ENCODE results near the gene CRACR2A.

CRACR2A gene

DNA sequence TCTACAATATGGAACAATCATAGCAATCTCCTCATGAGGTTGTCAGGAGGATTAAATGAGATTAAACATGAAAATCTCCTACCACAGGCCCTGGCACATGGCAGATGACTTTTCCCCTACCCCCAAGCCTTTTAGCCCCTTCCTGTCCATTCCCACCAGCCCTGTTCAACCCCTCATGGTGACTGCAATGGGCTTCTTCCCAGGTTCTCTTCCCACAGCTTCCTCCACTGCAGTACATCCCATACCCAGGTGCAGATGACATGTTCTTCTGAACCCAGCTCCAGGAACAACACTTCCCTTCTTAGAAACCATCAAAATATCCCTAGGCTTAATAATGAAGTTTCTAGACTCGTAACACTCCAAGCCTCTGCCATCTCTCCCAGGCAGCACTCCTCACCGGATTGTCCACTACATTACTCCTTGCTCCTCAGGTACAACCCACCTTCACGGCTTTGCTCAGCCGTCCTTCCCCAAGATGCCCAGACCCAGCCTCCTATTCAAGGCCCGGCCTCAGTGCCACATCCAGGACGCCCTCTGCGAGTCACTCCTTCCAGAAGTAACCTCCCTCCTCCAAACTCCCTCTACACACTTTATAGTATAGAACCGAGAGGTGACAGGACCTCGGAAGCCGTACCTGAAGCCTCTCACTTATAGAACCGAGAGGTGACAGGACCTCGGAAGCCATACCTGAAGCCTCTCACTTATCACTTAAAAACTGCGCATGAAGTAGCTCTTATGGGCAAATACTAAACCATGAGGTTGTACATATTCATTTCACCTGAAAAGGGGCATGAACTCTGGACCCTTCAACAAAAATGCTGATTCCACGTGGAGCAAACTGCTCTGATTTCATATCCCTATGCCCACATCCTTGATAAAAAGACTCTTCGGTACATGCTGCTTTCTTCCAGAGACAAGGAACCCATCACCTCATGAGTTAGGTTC is 1.5 kb downstream of the CRACR2A start:
- DNase-seq: no peak

DNA sequence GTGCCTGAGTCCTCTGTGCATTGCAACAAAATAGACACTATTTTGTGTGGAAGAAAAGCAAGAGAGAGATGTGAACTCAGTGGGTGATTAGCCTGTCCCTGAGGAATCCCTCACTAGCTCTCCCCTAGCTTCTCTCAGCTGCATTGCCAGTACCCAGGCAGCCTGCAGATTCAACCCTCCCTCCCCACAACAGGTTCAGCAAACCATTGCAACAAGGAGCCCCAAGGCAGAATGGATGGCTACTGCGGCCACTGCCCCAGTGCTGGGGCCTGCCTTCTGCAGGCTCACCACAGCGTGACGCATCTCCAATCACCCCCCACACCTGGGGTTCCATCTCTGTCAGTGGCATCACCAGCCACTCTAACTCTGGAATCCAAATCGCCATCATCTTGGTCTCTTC is 2.3 kb downstream of the CRACR2A start:
- no peak for DNase-seq

DNA sequence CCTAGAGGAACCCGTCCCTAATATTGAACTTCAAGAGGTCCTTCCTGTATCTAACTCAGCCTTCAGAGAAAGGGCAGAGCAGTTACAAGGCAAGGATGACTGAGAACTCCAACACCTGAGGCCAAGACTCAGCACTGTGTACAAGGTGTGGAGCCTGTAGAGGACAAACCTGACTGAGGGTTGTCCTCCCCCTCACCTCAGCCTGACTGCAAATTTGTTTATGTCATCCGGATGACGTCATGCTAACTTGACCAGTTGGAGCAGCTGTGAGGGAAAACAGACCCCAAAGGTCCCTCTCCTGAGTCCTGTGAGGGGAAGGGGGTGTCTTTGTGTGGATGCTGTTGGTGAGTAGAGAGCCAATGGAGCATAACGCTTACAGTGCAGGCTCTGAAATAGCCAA is 4.3 kb downstream of the CRACR2A start:
- no peak for DNase-seq

DNA sequence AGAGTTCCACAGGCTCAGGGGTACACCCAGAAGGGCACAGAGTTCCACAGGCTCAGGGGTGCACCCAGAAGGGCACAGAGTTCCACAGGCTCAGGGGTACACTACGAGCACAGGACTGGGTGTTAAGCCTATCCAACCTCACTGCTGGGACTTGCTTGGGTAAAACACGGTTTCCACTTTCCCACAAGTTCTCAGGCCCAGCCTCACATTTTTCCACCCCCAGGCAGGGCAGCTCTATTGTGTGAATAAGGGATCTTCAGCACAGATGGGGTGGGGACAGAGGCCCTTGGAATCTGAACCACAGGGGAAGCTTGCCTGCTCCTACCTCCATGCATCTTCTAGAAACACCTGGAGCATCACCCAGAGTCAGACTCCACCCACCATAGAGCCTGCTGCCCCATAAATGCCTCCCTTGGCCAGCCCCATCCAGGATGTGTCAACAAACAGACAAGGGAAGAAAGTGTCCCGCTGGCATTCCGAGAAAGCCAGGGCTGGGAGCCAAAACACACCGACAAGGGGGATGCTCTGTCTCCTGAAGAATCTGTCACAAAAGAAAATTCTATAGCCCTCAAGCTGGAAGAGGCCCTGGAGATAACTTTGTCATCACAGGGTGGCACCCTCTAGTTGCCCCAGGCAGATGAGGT is 4.8 kb downstream of the CRACR2A start:
- no peak for DNase-seq

DNA sequence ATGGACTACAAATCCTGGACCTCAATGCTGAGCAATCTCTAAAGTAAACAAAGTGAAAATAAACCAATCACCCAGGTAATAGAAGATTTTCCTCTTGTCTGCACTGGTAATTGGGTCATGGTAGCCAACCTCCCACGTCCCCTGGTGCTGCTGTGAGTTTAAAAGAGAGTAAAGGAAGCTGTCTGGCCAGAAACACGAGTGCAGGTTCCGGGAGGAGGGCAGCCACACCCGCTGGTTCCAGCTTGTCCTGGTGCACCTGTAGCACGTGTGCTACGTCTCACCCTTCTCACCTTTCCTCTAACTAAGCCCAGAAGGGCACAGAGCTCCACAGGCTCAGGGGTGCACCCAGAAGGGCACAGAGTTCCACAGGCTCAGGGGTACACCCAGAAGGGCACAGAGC is 5.4 kb downstream of the CRACR2A start:
- DNase-seq: no peak

DNA sequence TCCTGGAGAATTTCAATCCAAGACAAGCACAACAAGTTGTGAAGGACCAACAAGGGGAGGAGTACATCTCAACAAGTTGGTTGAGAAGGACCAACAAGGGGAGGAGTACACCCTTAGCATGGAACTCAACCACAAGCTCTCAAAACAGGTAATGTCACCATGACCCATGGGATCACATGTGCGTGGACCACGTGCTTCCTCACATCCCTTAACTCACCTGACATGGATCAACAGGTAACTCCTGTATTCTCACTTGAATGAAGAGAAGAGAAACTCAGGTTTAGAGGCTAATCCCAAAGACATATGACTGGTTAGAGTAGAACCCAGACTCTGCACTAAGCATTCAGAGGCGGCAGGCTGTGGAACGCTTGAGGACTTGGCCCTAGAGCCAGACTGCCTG is 6.2 kb downstream of the CRACR2A start:
- no peak for DNase-seq

DNA sequence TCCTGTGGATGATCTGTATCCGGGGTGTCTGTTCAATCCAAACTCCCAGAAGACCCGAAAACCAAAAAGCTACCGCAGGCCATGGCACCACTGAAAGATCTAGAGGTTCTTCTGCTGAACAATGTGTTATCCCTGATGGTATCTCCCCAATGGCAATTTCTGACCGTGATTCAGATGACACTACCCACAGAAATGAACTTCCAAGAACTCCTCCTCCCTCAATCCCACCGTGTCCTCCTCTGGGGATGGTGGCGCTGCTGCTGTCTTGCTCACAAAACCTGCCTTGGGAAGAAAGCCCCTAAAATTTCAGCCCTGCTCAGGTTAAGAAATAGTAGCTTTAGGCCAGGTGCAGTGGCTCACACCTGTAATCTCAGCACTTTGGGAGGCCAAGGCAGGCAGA is 7.8 kb downstream of the CRACR2A start:
- no peak for DNase-seq

DNA sequence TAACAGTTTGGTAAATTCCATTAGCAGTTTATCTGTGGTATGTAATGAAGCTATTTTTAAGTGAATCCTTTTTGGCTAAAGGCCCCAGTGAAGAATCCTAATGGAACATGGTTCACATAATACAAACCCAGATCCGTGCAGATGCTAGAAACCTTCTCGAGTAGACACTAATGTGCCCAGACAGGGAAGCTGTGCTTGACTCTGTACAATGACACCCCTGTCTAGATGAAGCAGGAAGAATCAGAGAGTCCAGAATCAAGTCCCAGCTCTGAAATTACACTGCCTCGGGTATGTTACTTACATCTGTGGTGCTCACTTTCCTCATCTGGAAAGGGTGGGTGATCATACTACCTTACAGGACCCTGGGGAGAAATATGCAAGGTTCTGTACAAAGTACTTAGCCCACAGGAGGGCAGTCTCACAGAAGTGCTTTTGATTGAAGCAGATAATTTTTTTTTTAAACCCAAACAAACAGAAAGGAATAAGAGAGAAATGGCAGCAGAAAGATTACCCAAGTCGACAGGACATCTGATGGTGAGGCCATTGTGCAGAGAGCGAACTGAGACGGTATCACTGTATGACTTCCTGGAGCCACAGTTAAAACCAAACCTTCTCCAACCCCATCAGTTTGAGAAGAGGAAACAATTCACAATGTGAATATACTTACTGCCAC is 8.5 kb downstream of the CRACR2A start:
- DNase-seq: no peak

DNA sequence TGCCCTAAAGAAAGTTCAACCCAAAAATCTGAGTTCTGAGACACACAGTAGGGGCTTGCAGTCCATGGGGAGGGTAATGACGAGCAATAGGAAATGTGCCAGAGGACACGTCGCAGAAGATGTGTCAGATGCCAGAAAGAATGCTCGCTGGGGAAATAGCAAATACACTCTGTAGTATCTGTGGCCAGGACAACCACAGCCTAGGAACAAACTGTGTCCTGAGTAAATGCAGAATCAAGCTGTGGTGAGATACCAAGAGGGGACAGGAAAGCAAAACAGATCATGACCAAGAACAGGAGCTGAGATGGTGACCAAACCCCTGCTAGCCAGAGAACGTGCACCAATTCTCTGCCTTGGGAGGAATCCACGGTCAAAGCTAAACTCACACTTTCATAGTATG is 9.1 kb downstream of the CRACR2A start:
- no peak for DNase-seq

DNA sequence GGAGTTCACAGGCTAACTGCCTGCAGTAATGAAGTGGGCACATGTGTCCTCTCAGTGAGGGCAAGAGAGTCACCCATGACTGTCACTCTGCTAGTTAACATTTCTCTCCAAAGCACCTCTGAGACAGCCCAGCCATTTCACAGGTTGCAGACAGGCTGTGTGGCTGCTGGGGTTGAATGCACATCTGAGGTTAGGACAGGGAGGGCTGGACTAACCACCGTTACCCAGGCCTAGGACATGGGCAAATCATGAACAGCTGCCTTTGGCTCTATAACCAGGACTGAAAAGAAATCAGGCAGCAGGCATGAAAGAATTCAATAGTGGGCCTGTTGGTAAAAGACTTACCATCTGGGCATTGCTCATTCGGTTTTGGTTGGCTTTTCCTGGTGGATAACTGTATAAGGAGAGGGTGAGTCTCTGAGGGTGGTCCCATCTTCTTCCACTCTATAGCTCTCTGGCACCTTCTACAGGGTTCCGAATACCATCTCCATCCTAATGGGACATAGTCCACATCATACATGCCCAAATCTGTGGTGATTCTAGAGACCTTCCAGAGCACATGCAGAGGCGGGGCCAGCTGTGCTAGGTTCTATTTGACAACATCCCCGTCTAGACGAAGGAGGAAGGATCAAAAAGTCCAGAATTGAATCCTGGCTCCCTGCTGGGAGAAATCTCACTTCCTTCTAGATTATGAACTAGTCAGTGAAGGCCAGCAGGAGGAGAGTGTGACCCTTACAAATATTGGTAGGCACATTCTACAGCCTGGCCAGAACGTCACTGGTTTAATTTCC is 10.8 kb downstream of the CRACR2A start:
- no peak for DNase-seq

DNA sequence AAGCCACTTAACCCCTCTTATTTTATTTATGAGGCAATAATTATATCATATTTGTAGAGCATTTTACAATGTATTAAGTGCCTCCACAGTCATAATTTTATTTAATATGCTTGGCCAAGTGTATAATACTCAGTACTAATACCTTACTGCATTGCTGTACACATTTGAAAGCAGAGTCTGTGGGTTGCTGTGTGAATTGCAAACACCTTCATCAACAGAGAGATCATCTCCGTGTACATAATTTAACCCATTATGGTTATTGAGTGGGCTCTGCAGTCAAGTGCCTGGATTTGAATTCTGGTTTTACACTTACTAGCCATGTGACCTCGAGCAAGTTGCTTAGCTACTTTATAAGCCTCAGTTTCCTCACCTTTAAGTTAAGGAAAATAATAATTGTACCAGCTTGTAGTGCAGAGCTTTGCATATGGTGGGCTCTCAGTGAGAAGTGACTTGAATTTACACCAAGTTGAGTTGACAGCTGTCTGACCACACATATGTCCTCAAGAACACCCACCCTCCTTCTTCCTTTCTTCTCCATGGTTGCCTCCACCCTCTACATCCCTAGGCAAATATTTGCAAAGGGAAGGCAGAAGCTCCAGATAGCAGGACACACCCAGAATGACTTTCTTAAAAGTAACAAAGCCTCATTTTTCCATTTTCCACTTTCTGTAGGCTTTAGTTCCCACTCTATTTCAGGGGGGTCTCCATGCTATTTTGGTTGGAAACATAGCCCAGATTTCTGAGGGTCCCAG is 12.3 kb downstream of the CRACR2A start:
- no peak for DNase-seq

DNA sequence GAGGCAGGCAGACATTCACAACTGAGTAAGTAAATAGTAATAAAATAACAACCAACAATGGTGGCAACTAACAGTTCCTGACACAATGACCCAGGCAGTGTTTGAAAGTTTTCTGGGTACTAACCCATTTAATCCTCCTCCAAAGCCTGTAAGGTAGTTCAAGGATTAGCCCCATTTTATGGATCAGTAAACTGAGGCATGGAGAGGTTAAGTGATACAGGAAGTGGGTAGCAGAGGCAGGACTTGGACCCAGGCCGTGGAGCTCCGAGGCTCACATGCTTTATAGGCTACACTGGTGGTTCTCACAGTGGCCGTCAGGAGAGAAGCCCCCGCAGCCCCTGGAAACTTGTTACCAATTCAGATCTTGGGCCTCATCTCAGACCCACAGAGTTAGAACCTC is 17.5 kb downstream of the CRACR2A start:
- DNase-seq: no peak

DNA sequence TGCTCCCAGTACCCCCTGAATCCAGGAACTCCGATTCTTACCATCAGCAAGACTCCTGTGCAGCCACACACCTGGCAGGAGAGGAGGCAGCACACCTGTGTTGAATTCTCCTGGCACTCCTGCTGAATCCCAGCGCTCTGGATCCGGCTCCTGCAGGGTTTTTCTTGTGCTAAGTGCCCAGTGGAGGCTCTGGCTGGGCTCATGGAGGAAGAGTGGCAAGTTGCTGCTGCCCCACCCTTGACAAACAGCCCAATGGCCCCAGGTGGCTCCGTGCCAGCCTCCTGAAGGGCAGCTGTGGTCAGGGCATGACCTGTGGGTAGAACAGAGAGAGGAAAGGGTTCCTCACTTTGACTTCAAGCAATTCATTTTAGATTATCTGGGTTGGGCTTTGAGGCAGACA is 20.0 kb downstream of the CRACR2A start:
- no peak for DNase-seq

DNA sequence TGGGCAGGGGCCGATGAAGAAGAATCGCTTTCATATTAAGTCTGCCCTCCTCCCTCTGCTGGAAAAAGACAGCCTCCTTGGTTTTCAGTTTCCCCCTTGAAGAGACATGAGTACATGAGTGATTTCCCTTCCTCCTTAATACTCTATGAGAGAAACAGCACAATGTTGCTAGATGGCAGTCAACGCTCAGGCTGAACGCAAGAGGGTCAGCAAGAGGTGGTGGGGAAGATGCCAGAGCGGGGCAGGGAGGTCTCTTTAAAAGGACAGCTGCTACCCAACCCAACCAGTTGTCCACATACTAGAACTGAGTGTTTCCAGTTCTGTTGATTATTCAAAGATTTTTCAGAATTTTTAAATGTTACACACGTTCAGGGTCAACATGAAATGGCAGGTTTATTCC is 22.8 kb downstream of the CRACR2A start:
- peak; percentile 38 for DNase-seq

DNA sequence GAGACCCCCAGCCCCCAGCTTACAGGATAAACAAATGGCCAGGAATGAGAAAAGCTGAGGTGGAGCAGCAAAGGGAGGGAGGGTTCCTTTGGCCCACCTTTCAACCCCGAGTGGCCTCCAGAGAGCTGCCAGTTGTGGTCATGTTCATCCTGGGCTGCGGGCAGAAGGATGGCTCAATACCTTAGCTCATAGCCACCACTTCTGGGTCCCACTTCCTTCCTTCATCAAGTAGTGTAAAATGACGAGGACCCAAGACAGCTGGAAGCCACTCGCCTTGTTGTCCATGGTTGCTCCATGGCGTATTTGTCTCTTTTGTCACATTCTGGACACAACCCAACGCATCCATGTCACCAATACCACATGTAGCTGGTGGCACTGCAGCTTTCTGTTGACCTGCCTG is 24.2 kb downstream of the CRACR2A start:
- peak; percentile 65 for DNase-seq

DNA sequence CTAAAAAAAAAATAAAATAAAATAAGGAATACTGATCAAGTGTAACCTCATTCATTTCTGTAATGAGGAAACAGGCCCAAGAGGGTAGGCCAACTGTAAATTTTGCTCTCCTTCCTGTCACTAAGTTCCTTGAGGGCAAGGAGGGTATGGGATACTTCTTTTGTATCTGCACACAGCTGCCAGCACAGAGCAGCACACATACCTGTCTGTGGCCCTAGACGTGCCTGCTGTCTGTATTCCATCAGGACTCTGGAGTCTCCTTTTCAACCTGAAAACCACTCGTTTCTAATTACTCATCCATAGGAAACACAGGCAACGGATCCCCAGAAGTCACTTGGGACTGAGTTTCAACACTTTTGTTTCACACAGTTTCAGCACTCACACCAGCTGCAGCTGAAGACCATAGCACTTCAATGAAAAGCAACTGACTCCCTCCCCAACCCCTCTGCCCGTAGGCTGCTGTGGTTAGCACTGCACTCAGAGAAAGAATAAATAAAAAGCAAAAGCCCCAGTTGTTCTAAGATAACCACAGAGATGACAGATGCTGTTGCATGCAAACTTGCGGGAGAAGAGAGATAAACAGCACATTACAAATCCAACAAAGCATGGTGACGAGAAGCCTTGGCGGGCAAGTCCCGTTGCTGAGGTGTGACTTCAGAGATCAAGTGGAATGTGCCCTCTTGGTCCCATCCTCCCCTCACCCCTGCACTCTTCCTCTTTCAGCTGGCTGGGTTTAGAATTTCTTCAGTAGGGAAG is 24.9 kb downstream of the CRACR2A start:
- peak; percentile 55 for DNase-seq

DNA sequence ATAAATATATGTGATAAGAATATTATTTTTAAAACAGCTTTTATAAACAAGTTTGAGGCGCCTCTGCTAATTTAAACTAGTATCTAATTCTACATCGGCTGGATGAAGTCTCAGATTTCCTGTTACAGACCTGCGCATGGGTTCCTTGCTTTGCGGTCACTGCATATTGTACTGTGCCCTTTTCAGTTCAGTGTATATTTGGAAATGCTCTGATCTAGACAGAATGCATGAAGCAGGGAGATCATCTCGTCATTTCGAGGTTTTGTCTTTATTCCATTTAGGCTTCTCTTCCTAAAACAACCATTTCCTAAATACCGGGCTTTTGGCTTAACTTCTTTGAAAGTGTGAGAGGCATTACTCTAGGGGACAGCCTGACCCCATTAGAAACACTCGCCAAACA is 25.6 kb downstream of the CRACR2A start:
- DNase-seq: no peak

DNA sequence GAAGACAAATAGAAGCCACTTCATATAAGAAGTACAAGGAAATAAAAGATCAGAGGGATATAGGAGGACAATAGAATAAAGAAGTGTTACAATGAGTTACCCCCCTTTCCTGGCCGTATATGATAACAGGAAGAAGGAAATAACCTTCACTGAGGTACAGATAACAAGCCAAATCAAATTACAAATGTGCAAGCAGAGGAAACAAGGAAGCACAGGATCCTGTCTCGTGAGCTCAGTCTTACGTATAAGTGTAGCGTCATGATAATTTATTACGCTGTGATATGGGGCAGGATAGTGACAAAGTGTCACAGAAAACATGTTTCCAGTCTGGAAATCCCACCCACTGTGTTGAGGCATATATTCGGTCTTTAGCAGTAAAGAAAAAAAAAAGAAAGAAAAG is 26.5 kb downstream of the CRACR2A start:
- DNase-seq: no peak

DNA sequence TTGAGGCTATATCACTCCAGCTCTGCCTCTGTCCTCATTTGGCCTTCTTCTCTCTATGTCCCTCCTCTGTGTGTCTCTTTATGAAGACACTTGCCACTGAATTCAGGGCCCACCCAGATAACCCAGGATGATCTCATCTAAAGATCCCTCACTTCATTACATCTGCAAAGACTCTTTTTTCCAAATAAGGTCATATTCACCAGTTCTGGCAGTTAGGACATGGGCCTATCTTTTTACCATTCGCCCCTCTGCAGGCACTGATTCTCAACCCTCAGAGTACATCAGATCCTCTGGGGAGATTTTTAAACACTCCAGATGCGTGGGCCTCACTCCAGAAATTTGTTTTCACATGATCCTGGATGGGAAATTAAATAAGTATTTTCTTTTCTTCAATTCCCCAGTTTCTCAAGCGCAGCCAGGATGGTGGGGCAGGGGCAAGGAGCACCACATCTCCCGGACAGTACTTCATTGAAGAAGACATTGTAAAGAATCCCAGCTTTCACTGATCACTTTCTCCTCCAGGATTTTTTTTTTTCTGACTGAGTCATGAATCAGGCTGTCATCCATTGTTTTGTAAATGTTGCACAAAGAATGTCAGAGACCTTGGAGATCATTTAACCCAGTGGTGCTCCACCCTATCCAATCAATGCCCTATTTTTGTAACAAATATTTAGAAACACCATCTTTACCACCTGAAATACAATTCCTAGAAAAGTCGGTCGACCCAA is 27.4 kb downstream of the CRACR2A start:
- no peak for DNase-seq

DNA sequence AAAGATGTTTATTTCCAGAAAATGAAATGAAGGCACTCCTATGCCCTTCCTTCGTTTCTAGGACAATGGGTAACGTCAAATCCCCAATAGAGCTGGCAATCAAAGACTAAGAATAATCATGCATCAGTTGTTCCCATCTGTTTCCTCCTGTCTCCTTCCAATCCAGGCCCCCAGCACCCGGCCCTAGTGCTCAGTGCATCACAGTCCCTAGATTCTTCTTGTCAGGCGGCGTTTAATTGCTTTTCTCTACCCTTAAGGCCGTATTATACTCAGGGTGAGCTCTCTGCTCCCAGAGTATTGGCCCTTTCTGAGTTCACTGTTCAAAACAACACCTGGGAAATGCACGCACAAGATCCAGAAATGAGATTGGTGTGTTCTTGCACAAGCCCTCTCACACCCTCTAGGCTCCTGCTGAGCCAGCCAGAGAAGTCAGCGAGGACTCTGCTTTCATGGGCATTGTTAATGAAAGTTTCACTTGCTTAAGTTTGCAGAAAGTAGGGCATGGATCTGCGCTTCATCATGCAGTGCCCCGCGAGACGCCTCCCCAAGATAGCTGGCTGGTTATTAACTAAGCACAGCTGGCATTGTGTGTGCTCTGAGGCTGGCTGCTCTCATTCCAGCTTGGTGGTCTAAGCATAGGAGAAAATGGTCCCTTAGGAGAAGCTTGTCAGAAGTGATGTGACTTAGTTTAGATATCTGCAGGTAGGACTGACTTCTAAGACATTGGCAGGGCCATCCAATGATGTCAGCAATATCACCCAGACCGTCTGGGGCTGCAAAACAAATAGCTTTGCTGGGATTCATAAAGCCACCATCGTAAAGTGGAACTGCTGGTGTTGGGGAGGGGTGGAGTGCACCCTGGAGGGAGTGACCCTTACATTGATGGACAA is 28.7 kb downstream of the CRACR2A start:
- no peak for DNase-seq
